H54 (cell line): Measurements from ENCODE around the gene ELOVL7.
A peak's percentile ranks its signal among the peaks of the same experiment; 100 is the strongest.

Source experiments
- DNase-seq: peaks from one replicate; pipeline ENCODE4 v3.0.0; 2011; ENCODE audit warnings: low spot score, mixed read lengths; ENCODE audit not compliant: insufficient read length
- FAIRE-seq: peaks from 3 replicates; lab custom pipeline; 2011; peaks lifted over from hg19 to GRCh38; lab: Jason Lieb, UNC
- POLR2A ChIP-seq: IDR thresholded peaks from 2 replicates; pipeline ENCODE4 v1.6.1; 2011; ENCODE audit warnings: low read depth, mild to moderate bottlenecking, low read length

The ELOVL7 gene

GRCh38 chr5:60851626-60852025 is 7.6 kb upstream of the ELOVL7 start:
- FAIRE-seq (no peak), DNase-seq (no peak)
- no peak for TF ChIP-seq POLR2A

DNA sequence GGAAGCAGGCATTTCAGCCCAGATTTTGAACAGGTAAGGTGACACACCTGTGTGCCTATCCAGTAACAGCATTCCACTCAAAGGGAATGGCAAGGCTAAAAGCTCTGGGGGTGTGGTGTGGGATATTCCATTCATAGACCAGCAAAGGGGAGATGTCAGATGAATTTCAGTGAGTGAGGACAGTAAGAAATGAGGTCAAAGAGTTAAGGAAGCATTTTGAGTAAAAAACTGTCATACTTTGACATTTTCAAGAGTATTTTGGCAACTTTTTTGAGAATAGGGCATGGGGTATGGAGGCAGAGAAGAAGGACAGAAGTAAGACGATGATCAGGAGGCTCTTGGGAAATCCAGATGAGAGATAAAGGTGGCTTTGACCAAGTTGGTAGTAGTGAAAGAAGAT is 2.2 kb upstream of the ELOVL7 start:
- no peak for TF ChIP-seq POLR2A
- FAIRE-seq (no peak), DNase-seq (no peak)

- no peak for FAIRE-seq
- TF ChIP-seq POLR2A, result no peak
- peak; percentile 36 for DNase-seq
Measured at GRCh38 chr5:60843386-60843935, 608 bp downstream of the ELOVL7 start.

DNA sequence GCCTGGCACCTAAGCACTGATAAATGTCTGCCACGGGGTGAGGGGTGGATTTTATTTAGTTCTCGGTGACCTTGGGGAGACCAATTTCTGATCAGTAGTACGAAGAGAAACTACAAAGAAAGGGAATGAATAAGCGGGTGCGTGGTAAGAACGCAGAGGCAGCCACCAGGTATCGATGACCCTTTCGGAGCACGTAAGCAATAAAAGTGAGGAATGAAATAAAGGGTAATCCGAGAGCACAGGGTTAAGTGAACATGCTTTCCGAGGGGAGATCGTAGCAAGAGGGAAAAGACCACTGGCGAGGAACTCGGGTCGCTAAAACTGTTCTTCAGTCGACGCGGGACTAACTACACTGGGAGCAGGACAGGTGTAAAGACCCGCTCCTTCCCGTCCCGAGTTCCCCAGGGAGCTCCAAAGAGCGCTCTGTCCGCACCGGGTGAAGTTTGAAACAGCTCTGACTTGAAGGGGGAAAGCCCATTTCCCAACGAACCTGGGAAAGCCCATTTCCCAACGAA is 1.1 kb downstream of the ELOVL7 start:
- no peak for TF ChIP-seq POLR2A

DNA sequence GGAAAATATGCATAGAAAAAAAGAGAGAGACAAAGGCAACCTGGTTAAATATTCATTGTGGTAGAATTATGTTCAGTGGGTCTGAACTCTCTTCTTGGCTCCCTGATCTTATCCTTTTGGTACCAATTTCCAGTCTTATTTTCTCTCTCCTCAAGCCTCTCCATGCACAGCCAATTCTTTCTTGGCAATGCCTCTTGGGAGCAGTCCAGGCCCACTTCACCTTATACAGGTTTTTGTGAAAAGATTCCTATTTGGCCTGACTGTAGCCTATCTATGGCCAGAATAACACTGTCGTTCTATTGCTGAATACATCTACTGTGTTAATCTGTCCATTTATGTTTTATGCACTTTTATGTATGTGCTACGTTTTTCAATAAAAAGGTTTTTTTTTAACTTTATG is 2.7 kb downstream of the ELOVL7 start:
- DNase-seq, result no peak
- FAIRE-seq, result no peak
- TF ChIP-seq POLR2A, result no peak

More for the DNA sequence above, 1.1 kb downstream of the ELOVL7 start:
- FAIRE-seq (no peak), DNase-seq (no peak)

DNA sequence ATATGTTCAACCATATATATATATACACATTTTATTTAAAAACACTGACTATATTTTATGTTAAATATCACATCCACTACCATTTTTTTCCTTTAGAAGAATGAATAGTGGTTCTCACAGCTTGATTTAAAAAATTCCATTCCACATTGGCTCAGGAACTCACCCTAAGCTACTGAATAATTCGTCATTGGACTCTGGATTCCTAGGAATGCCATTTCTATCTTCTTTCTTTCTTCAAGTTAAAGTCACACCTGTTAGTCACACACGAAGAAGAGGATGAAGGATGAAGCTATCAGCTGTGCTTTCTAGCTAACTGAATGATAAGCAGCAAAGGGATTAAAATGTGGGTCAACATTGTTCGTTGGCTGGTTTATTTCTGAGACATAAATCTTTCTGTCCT is 7.9 kb downstream of the ELOVL7 start:
- DNase-seq (no peak), FAIRE-seq (peak; percentile 20)
- no peak for TF ChIP-seq POLR2A

GRCh38 chr5:60835554-60835953 is 8.5 kb downstream of the ELOVL7 start:
- TF ChIP-seq POLR2A, result no peak
- peak; percentile 6 for FAIRE-seq
- DNase-seq, result no peak

DNA sequence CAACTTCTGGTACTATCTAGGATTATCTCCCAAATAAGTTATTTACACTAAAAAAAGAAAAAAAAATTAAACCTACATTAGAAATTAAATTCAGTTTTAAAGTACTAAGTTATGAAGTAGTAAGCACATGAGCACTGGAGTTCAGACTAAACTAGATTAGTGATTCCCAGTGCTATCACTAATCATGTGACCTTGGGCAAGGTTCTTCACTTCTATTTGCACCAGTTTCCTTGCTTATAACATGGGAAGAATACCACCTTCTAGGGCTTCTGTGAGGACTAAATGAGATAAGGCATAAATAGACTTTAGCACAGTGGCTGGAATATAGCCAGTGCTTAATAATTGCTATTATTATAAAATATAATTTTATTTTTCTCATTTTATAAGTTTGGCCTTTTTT is 10.5 kb downstream of the ELOVL7 start:
- DNase-seq, result no peak
- TF ChIP-seq POLR2A, result no peak
- no peak for FAIRE-seq

DNA sequence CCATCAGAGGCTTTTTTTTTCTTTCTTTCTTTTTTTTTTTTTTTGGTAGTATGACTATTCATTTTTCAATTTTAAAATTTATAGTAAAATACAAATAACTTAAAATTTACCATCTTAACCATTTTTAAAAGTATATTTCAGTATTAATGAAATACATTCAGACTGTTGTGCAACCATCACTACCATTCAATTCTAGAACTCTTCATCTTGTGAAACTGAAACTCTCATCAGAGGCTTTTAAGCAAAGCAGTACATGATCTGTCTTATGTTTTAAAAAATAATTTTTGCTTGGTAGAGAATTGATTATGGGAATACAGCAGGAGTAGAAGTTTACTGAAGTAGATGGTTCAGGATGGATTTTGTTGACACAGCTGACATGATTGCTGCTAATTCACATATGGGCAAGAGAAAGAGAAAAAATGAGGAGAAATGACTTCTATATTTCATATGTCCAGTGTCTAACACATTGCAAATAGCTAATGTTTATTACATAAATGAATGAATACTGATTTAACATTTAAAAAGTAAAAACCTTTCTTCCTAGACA is 13.4 kb downstream of the ELOVL7 start:
- DNase-seq (no peak), FAIRE-seq (no peak)
- no peak for TF ChIP-seq POLR2A

- FAIRE-seq (peak; percentile 55), DNase-seq (no peak)
- TF ChIP-seq POLR2A, result no peak
Measured at GRCh38 chr5:60829490-60830266, 14.4 kb downstream of the ELOVL7 start.

DNA sequence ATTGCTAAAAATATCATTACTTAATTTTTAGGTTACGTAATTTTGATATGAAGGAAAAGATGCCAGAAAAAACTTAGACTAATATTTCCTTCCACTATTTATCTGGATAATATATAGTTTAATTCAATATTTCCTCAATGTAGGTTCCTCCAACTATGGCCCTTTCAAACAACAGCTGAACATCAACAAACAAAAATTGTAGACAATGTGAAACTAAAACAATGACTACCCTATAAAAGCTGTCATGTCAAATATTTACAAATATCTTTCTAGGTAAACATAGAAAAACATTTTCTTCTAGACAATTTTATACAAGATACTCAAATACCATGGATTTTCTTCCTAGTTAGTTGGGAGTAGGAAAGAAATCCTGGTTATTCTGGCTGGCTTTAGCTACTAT is 16.9 kb downstream of the ELOVL7 start:
- FAIRE-seq, result no peak
- no peak for DNase-seq
- no peak for TF ChIP-seq POLR2A

- FAIRE-seq (peak; percentile 65), DNase-seq (no peak)
- no peak for TF ChIP-seq POLR2A
Measured at GRCh38 chr5:60826653-60827052, 17.4 kb downstream of the ELOVL7 start.

- FAIRE-seq (no peak), DNase-seq (no peak)
- TF ChIP-seq POLR2A, result no peak
Measured at GRCh38 chr5:60823574-60823973, 20.5 kb downstream of the ELOVL7 start.

GRCh38 chr5:60822285-60822556 is 21.8 kb downstream of the ELOVL7 start:
- DNase-seq (no peak), FAIRE-seq (no peak)
- no peak for TF ChIP-seq POLR2A
